Neuronal stem cell (in vitro differentiated cells): ENCODE data around the gene PTPRJ.

Source experiments
- DNase-seq: peaks from one replicate; pipeline ENCODE4 v3.0.0-alpha.2; 2013; ENCODE audit warnings: low spot score
- H2AFZ ChIP-seq: one replicate; pipeline ENCODE4 v1.6.1; 2013; ENCODE audit warnings: mild to moderate bottlenecking, low read length, inconsistent platforms
- H2AK5ac ChIP-seq: 2 replicates; pipeline ENCODE4 v1.6.1; 2013; ENCODE audit warnings: low read depth, mild to moderate bottlenecking, inconsistent platforms, low read length, moderate library complexity, mixed read lengths
- H2BK120ac ChIP-seq: 2 replicates; pipeline ENCODE4 v1.6.1; 2013; ENCODE audit warnings: low read depth, mild to moderate bottlenecking, inconsistent platforms, low read length, moderate library complexity, mixed read lengths
- H2BK12ac ChIP-seq: one replicate; pipeline ENCODE4 v1.6.1; 2013; ENCODE audit warnings: low read length, inconsistent platforms
- H2BK15ac ChIP-seq: 2 replicates; pipeline ENCODE4 v1.6.1; 2013; ENCODE audit warnings: mild to moderate bottlenecking, low read length, inconsistent platforms, mixed read lengths
- H2BK5ac ChIP-seq: one replicate; pipeline ENCODE4 v1.6.1; 2013; ENCODE audit warnings: inconsistent platforms, mild to moderate bottlenecking, low read length, moderate library complexity
- H3K14ac ChIP-seq: one replicate; pipeline ENCODE4 v1.6.1; 2013; ENCODE audit warnings: low read length, inconsistent platforms
- H3K18ac ChIP-seq: 2 replicates; pipeline ENCODE4 v1.6.1; 2013; ENCODE audit warnings: low read length, inconsistent platforms
- H3K23ac ChIP-seq: 2 replicates; pipeline ENCODE4 v1.6.1; 2013; ENCODE audit warnings: low read depth, mild to moderate bottlenecking, mixed read lengths, low read length, inconsistent platforms; ENCODE audit not compliant: poor library complexity
- H3K27ac ChIP-seq: replicated peaks from 3 replicates; pipeline ENCODE4 v1.5.1; 2013; ENCODE audit warnings: low read length, inconsistent platforms
- H3K27me3 ChIP-seq, 3 experiments: 2 replicates each; pipeline ENCODE4 v1.6.1; 2013; ENCODE audit warnings: low read length in 3 of 3, mild to moderate bottlenecking in 2 of 3, inconsistent platforms in 1 of 3, low read depth in 1 of 3, mixed read lengths in 1 of 3, moderate library complexity in 1 of 3; ENCODE audit not compliant: control insufficient read depth in 3 of 3, insufficient read depth in 3 of 3
- H3K36me3 ChIP-seq, 2 donors: replicated peaks in 1 of 2; 2 replicates each; pipeline ENCODE4 v1.6.1; 2013; ENCODE audit warnings: low read length in 2 of 2; ENCODE audit not compliant: control insufficient read depth in 2 of 2, insufficient read depth in 2 of 2
- H3K4ac ChIP-seq: 2 replicates; pipeline ENCODE4 v1.6.1; 2013; ENCODE audit warnings: inconsistent platforms, mild to moderate bottlenecking, low read length, moderate library complexity
- H3K4me1 ChIP-seq, 2 donors: 1 replicate in 1 of 2; 2 replicates in 1 of 2; pipeline ENCODE4 v1.6.1; 2013; ENCODE audit warnings: low read length in 2 of 2, low read depth in 1 of 2; ENCODE audit not compliant: control insufficient read depth in 2 of 2, insufficient read depth in 1 of 2
- H3K4me2 ChIP-seq: one replicate; pipeline ENCODE4 v1.6.1; 2013; ENCODE audit warnings: mild to moderate bottlenecking, low read length, inconsistent platforms; ENCODE audit not compliant: insufficient read depth, poor library complexity, severe bottlenecking
- H3K4me3 ChIP-seq, 2 donors: 2 replicates each; pipeline ENCODE4 v1.5.1; 2013; ENCODE audit warnings: low read length in 2 of 2, mild to moderate bottlenecking in 2 of 2, inconsistent platforms in 1 of 2, moderate library complexity in 1 of 2
- H3K79me1 ChIP-seq: one replicate; pipeline ENCODE4 v1.6.1; 2013; ENCODE audit warnings: low read depth, mild to moderate bottlenecking, inconsistent platforms, low read length, moderate library complexity
- H3K9ac ChIP-seq: one replicate; pipeline ENCODE4 v1.6.1; 2013; ENCODE audit warnings: mild to moderate bottlenecking, low read depth, low read length, inconsistent platforms; ENCODE audit not compliant: poor library complexity
- H3K9me3 ChIP-seq, 2 donors: replicated peaks in 1 of 2; 2 replicates each; pipeline versions ENCODE3 to v1.6.1; 2013; ENCODE audit warnings: low read length in 2 of 2, mild to moderate bottlenecking in 2 of 2, inconsistent platforms in 1 of 2, low read depth in 1 of 2, mixed read lengths in 1 of 2, moderate library complexity in 1 of 2; ENCODE audit not compliant: control insufficient read depth in 2 of 2, insufficient read depth in 1 of 2
- H4K8ac ChIP-seq: one replicate; pipeline ENCODE4 v1.6.1; 2013; ENCODE audit warnings: low read depth, mild to moderate bottlenecking, inconsistent platforms, low read length, moderate library complexity
- H4K91ac ChIP-seq: one replicate; pipeline ENCODE4 v1.6.1; 2013; ENCODE audit warnings: low read length, low read depth, mild to moderate bottlenecking, inconsistent platforms; ENCODE audit not compliant: poor library complexity
- WGBS, 2 donors: extraction: QIAGEN DNeasy Blood & Tissue Kit; methylation state at CpG; one replicate each; pipeline ENCODE4 v1.1.7; 2013; ENCODE audit warnings: missing lambda C conversion rate in 2 of 2, mixed read lengths in 1 of 2; ENCODE audit not compliant: insufficient read length in 2 of 2, insufficient replicate concordance in 1 of 2; ENCODE audit errors: extremely low coverage in 2 of 2; 5-methylcytosine and 5-hydroxymethylcytosine counted together

Gene PTPRJ

GRCh38 chr11:47983464-47984397 is 3.4 kb downstream of the PTPRJ start:
- no peak for DNase-seq
- WGBS, 2 donors: no CpG with 5 or more reads among the region's 10 CpGs
- no peak overlapping the region for H3K23ac ChIP-seq
- H3K4ac ChIP-seq: no peak overlapping the region
- no peak overlapping the region for H3K14ac ChIP-seq
- H3K36me3 ChIP-seq: peaks cover 0 to 1% of the 10 kb centered on the region in 2 donors
- no peak overlapping the region for H3K9ac ChIP-seq
- H2BK12ac ChIP-seq: no peak overlapping the region
- H2BK5ac ChIP-seq: no peak overlapping the region
- H3K27ac ChIP-seq: no peak overlapping the region
- no peaks in the 10 kb centered on the region for H3K27me3 ChIP-seq
- no peak overlapping the region for H4K91ac ChIP-seq
- peaks cover 2% of the 10 kb centered on the region for H3K79me1 ChIP-seq
- no peak overlapping the region for H3K4me3 ChIP-seq
- H3K9me3 ChIP-seq: no peaks in the 10 kb centered on the region
- peaks cover 14 to 19% of the 10 kb centered on the region in 2 donors for H3K4me1 ChIP-seq
- no peak overlapping the region for H4K8ac ChIP-seq
- H2AFZ ChIP-seq: no peak overlapping the region
- no peak overlapping the region for H3K18ac ChIP-seq
- no peak overlapping the region for H2BK120ac ChIP-seq
- no peak overlapping the region for H2AK5ac ChIP-seq
- no peak overlapping the region for H2BK15ac ChIP-seq
- H3K4me2 ChIP-seq: no peak overlapping the region

GRCh38 chr11:47986219-47986618 is 5.9 kb downstream of the PTPRJ start:
- H3K9me3 ChIP-seq: no peaks in the 10 kb centered on the region
- no peaks in the 10 kb centered on the region for H3K27me3 ChIP-seq
- H3K4me3 ChIP-seq: no peak overlapping the region
- H2AK5ac ChIP-seq: no peak overlapping the region
- no peak overlapping the region for H3K4me2 ChIP-seq
- H3K27ac ChIP-seq: no peak overlapping the region
- DNase-seq: no peak
- no peak overlapping the region for H2AFZ ChIP-seq
- H2BK12ac ChIP-seq: no peak overlapping the region
- H3K18ac ChIP-seq: no peak overlapping the region
- H4K91ac ChIP-seq: no peak overlapping the region
- no peak overlapping the region for H4K8ac ChIP-seq
- no peak overlapping the region for H3K23ac ChIP-seq
- H3K4me1 ChIP-seq: peaks cover 10 to 18% of the 10 kb centered on the region in 2 donors
- no peak overlapping the region for H3K14ac ChIP-seq
- H2BK5ac ChIP-seq: no peak overlapping the region
- peaks cover 0 to 1% of the 10 kb centered on the region in 2 donors for H3K36me3 ChIP-seq
- H3K79me1 ChIP-seq: peaks cover 2% of the 10 kb centered on the region
- no peak overlapping the region for H3K4ac ChIP-seq
- H2BK15ac ChIP-seq: no peak overlapping the region
- no peak overlapping the region for H2BK120ac ChIP-seq
- H3K9ac ChIP-seq: no peak overlapping the region
- no CpG with 5 or more reads among the region's 5 CpGs for WGBS, 2 donors

GRCh38 chr11:47986742-47987141 is 6.4 kb downstream of the PTPRJ start:
- no peak for DNase-seq
- Histone ChIP-seq H3K9ac (no peak overlapping the region), H2AFZ (no peak overlapping the region), H3K9me3 (no peaks in the 10 kb centered on the region), H3K36me3 (peaks cover 0 to 1% of the 10 kb centered on the region in 2 donors), H3K14ac (no peak overlapping the region), H2BK5ac (no peak overlapping the region), H3K4ac (no peak overlapping the region), H4K8ac (no peak overlapping the region), H3K4me1 (peaks cover 11 to 21% of the 10 kb centered on the region in 2 donors), H2BK15ac (no peak overlapping the region), H3K27ac (no peak overlapping the region), H3K4me3 (no peak overlapping the region), H3K4me2 (no peak overlapping the region), H2AK5ac (no peak overlapping the region), H4K91ac (no peak overlapping the region), H3K79me1 (peaks cover 2% of the 10 kb centered on the region), H2BK12ac (no peak overlapping the region), H3K18ac (no peak overlapping the region), H2BK120ac (no peak overlapping the region), H3K27me3 (no peaks in the 10 kb centered on the region), H3K23ac (no peak overlapping the region)
- WGBS, 2 donors: no CpG with 5 or more reads among the region's 1 CpG

- Histone ChIP-seq H3K4me3 (no peak overlapping the region), H2BK5ac (no peak overlapping the region), H2AK5ac (no peak overlapping the region), H3K23ac (no peak overlapping the region), H3K18ac (no peak overlapping the region), H3K79me1 (peaks cover 2% of the 10 kb centered on the region), H3K9ac (no peak overlapping the region), H2BK15ac (no peak overlapping the region), H3K4ac (no peak overlapping the region), H4K8ac (no peak overlapping the region), H3K14ac (no peak overlapping the region), H3K36me3 (peaks cover 0 to 1% of the 10 kb centered on the region in 2 donors), H2BK12ac (no peak overlapping the region), H3K27me3 (no peaks in the 10 kb centered on the region), H3K27ac (no peak overlapping the region), H4K91ac (no peak overlapping the region), H2BK120ac (no peak overlapping the region), H2AFZ (no peak overlapping the region), H3K4me1 (peaks cover 8 to 15% of the 10 kb centered on the region in 2 donors), H3K9me3 (no peaks in the 10 kb centered on the region), H3K4me2 (no peak overlapping the region)
- DNase-seq: no peak
- WGBS, 2 donors: no CpG with 5 or more reads among the region's 2 CpGs
Measured at GRCh38 chr11:47987310-47987709, 7.0 kb downstream of the PTPRJ start.
